ENCODE data around the gene ARHGEF37. TPM values are rescaled to one million over a fixed set of nuclear protein-coding genes. Genes with fewer than 3 reads are reported as not detected.

The ARHGEF37 gene
- total RNA-seq, 1 experiment from 2014 or later = 16.1 TPM

GRCh38 chr5:149643781-149644180, 62.5 kb downstream of the ARHGEF37 start:
- no peak for TF ChIP-seq CTCF (IDR thresholded peaks at IDR 0.05; ENCODE audit: unreplicated experiment)
- no peaks in the 10 kb centered on the region for H3K9me3 Mint-ChIP-seq (ENCODE audit: low read depth, unreplicated experiment)
- H3K27ac Mint-ChIP-seq (ENCODE audit: unreplicated experiment) = no peak overlapping the region
- peaks cover 19% of the 10 kb centered on the region for H3K4me1 Mint-ChIP-seq (ENCODE audit: low read depth, unreplicated experiment)
- intact Hi-C loops (cut with micrococcal nuclease; ENCODE audit: unreplicated experiment) = no loop called here
- H3K36me3 Mint-ChIP-seq (ENCODE audit: insufficient read depth, unreplicated experiment) = peaks cover 1% of the 10 kb centered on the region
- DNase-seq = no peak
- no peak overlapping the region for H3K4me3 Mint-ChIP-seq (ENCODE audit: low read depth, unreplicated experiment)
- no TSS peak for BruUV-seq (replicated peaks)
- CTCF ChIA-PET = no interaction called here
- H3K27me3 Mint-ChIP-seq (ENCODE audit: unreplicated experiment) = peaks cover 8% of the 10 kb centered on the region

- peaks cover 6% of the 10 kb centered on the region for H3K36me3 Mint-ChIP-seq (ENCODE audit: insufficient read depth, unreplicated experiment)
- no peak for TF ChIP-seq CTCF (IDR thresholded peaks at IDR 0.05; ENCODE audit: unreplicated experiment)
- intact Hi-C loops (cut with micrococcal nuclease; ENCODE audit: unreplicated experiment) = no loop called here
Observed at GRCh38 chr5:149644629-149645028, 63.3 kb downstream of the ARHGEF37 start.

DNA sequence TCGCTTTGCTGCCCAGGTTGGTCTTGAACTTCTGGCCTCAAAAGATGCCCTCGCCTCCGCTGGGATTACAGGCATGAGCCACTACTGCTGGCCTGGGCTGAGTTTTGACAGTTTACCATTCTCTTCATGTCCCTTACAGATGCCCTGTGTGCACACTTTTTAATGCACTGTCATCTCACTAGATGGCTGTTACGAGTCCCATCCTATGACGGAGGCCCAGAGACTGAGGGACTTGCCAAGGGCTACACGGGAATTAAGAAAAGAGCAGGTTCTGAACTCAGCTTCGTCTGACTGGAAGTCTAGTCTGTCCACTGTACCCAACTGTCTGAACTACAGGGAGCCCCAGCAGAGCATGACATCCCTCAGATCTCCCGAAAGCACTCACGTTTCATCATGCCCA, 63.9 kb downstream of the ARHGEF37 start:
- intact Hi-C loops (cut with micrococcal nuclease; ENCODE audit: unreplicated experiment) = no loop called here
- no TSS peak for BruUV-seq (replicated peaks)
- Mint-ChIP-seq H3K27me3 (ENCODE audit: unreplicated experiment) (peaks cover 8% of the 10 kb centered on the region), H3K27ac (ENCODE audit: unreplicated experiment) (no peak overlapping the region), H3K4me1 (ENCODE audit: low read depth, unreplicated experiment) (peaks cover 13% of the 10 kb centered on the region), H3K4me3 (ENCODE audit: low read depth, unreplicated experiment) (no peak overlapping the region), H3K9me3 (ENCODE audit: low read depth, unreplicated experiment) (no peaks in the 10 kb centered on the region), H3K36me3 (ENCODE audit: insufficient read depth, unreplicated experiment) (peaks cover 6% of the 10 kb centered on the region)
- CTCF ChIA-PET = interaction anchor here (0.6 kb wide), 1 partner anchor 184 kb away, joined by 3 read pairs; no protein-coding TSS in a partner anchor
- no peak for DNase-seq
- no peak for TF ChIP-seq CTCF (IDR thresholded peaks at IDR 0.05; ENCODE audit: unreplicated experiment)

More at GRCh38 chr5:149644629-149645028, 63.3 kb downstream of the ARHGEF37 start:
- Mint-ChIP-seq H3K27ac (ENCODE audit: unreplicated experiment) (no peak overlapping the region), H3K4me1 (ENCODE audit: low read depth, unreplicated experiment) (peaks cover 19% of the 10 kb centered on the region), H3K4me3 (ENCODE audit: low read depth, unreplicated experiment) (no peak overlapping the region), H3K9me3 (ENCODE audit: low read depth, unreplicated experiment) (no peaks in the 10 kb centered on the region), H3K27me3 (ENCODE audit: unreplicated experiment) (peaks cover 8% of the 10 kb centered on the region)
- no TSS peak for BruUV-seq (replicated peaks)
- DNase-seq = no peak
- CTCF ChIA-PET = no interaction called here

GRCh38 chr5:149645725-149646124, 64.4 kb downstream of the ARHGEF37 start:
- no peak overlapping the region for H3K27ac Mint-ChIP-seq (ENCODE audit: unreplicated experiment)
- no peaks in the 10 kb centered on the region for H3K9me3 Mint-ChIP-seq (ENCODE audit: low read depth, unreplicated experiment)
- TF ChIP-seq CTCF (IDR thresholded peaks at IDR 0.05; ENCODE audit: unreplicated experiment) = no peak
- CTCF ChIA-PET = interaction anchor here (1.1 kb wide), 1 partner anchor 183 kb away, joined by 3 read pairs; no protein-coding TSS in a partner anchor
- H3K27me3 Mint-ChIP-seq (ENCODE audit: unreplicated experiment) = peaks cover 8% of the 10 kb centered on the region
- intact Hi-C loops (cut with micrococcal nuclease; ENCODE audit: unreplicated experiment) = no loop called here
- H3K4me1 Mint-ChIP-seq (ENCODE audit: low read depth, unreplicated experiment) = peaks cover 8% of the 10 kb centered on the region
- BruUV-seq (replicated peaks) = no TSS peak
- H3K4me3 Mint-ChIP-seq (ENCODE audit: low read depth, unreplicated experiment) = no peak overlapping the region
- peaks cover 6% of the 10 kb centered on the region for H3K36me3 Mint-ChIP-seq (ENCODE audit: insufficient read depth, unreplicated experiment)
- DNase-seq = no peak

Data from Calu3 (cell line).